K562 (cell line): ENCODE results near the gene TBC1D9. TPM values are rescaled to one million over a fixed set of nuclear protein-coding genes. Genes with fewer than 3 reads are reported as not detected.

Experiments
- ATAC-seq: fragments of 200-7000 bp; cut with Tn5 transposase; 3 replicates; pipeline ENCODE4 v1.9.1; 2020; ENCODE audit warnings: moderate library complexity
- BruUV-seq: library from RNA; stranded (reverse); fragments of 400-500 nt; replicated peaks from 2 replicates; lab custom pipeline; 2021; lab: Mats Ljungman, UMichigan
- CTCF ChIA-PET: fragments of 300-600 bp; formaldehyde crosslinking; extraction: SDS; loops from one replicate; lab custom pipeline; 2021; ENCODE audit warnings: low intra/inter-chr PET ratio; lab: Yijun Ruan, JAX
- POLR2A ChIA-PET: fragments of 300-600, 350-650 bp; sonication (Branson Sonifier 250); formaldehyde crosslinking; extraction: SDS; loops from one replicate; lab custom pipeline; 2021; ENCODE audit warnings: antibody characterized with exemption, inconsistent platforms; lab: Yijun Ruan, JAX
- DNase-seq, 4 experiments: peaks; one replicate each; pipeline versions ENCODE4 v3.0.0 to v3.0.0-alpha.2; 2011 to 2018; ENCODE audit warnings: low spot score in 3 of 4, mixed read lengths in 3 of 4; ENCODE audit errors: extremely low read depth in 1 of 4
- FAIRE-seq: peaks from 2 replicates; lab custom pipeline; 2011; peaks lifted over from hg19 to GRCh38; lab: Jason Lieb, UNC
- H2AFZ ChIP-seq: 2 replicates; pipeline ENCODE4 v1.6.0; 2011; ENCODE audit warnings: low read depth, low read length, control low read depth, inconsistent platforms
- H3K27ac ChIP-seq: fragments of 200-600 bp; 3 replicates; pipeline ENCODE4 v1.8.0; 2011; ENCODE audit warnings: low read depth, mild to moderate bottlenecking, control low read depth, inconsistent platforms, low read length, moderate library complexity, mixed read lengths; ENCODE audit errors: extremely low read depth
- H3K27me3 ChIP-seq, 2 experiments: fragments of 300-600 bp in 1 of 2; 2 replicates in 1 of 2; 3 replicates in 1 of 2; pipeline versions ENCODE4 v1.6.0 to v1.8.0; 2011; ENCODE audit warnings: inconsistent platforms in 2 of 2, low read length in 2 of 2, mild to moderate bottlenecking in 1 of 2, mixed read lengths in 1 of 2, moderate library complexity in 1 of 2; ENCODE audit not compliant: control insufficient read depth in 2 of 2, insufficient read depth in 2 of 2
- H3K36me3 ChIP-seq: fragments of 300-600 bp; 3 replicates; pipeline ENCODE4 v1.8.0; 2011; ENCODE audit warnings: mild to moderate bottlenecking, low read length, inconsistent platforms; ENCODE audit not compliant: control insufficient read depth, insufficient read depth
- H3K4me1 ChIP-seq, 2 experiments: fragments of 200-600 bp in 1 of 2; replicated peaks in 1 of 2; 2 replicates in 1 of 2; 3 replicates in 1 of 2; pipeline versions ENCODE4 v1.5.1 to v1.8.0; 2011; ENCODE audit warnings: inconsistent platforms in 2 of 2, low read length in 2 of 2, mild to moderate bottlenecking in 1 of 2, mixed read lengths in 1 of 2, moderate library complexity in 1 of 2; ENCODE audit not compliant: control insufficient read depth in 2 of 2, insufficient read depth in 2 of 2
- H3K4me2 ChIP-seq: 2 replicates; pipeline ENCODE4 v1.6.1; 2011; ENCODE audit warnings: low read length, control low read depth, inconsistent platforms, mixed read lengths; ENCODE audit not compliant: insufficient read depth
- H3K4me3 ChIP-seq: fragments of 200-600 bp; sonication (generic), shearing (Covaris generic); 2 replicates; pipeline ENCODE4 v1.5.1; 2016; ENCODE audit warnings: control low read depth, inconsistent platforms
- H3K79me2 ChIP-seq: fragments of 200-600 bp; 3 replicates; pipeline ENCODE4 v1.8.0; 2011; ENCODE audit warnings: low read length, inconsistent platforms; ENCODE audit not compliant: control insufficient read depth, insufficient read depth
- H3K9ac ChIP-seq, 2 experiments: 2 replicates each; pipeline versions ENCODE4 v1.6.0 to v1.6.1; 2011; ENCODE audit warnings: low read depth in 2 of 2, low read length in 2 of 2, control low read depth in 1 of 2, inconsistent platforms in 1 of 2, mild to moderate bottlenecking in 1 of 2, mixed read lengths in 1 of 2; ENCODE audit not compliant: insufficient read depth in 1 of 2
- H3K9me1 ChIP-seq: one replicate; pipeline ENCODE4 v1.6.0; 2011; ENCODE audit warnings: inconsistent platforms, mild to moderate bottlenecking, low read length, moderate library complexity; ENCODE audit not compliant: control insufficient read depth, insufficient read depth
- H3K9me3 ChIP-seq: replicated peaks from 2 replicates; pipeline ENCODE4 v1.5.1; 2011; ENCODE audit warnings: low read depth, low read length, inconsistent platforms; ENCODE audit not compliant: control insufficient read depth, insufficient read depth
- H4K20me1 ChIP-seq: replicated peaks from 2 replicates; pipeline ENCODE4 v1.6.1; 2011; ENCODE audit warnings: low read length, inconsistent platforms, mixed read lengths; ENCODE audit not compliant: control insufficient read depth, insufficient read depth
- DNMT1 ChIP-seq: fragments of 450-650 bp; IDR thresholded peaks from 2 replicates; pipeline ENCODE4 v1.6.1; 2016; ENCODE audit warnings: antibody characterized with exemption, mild to moderate bottlenecking
- FOXA1 ChIP-seq: fragments of 450-650 bp; IDR thresholded peaks from 2 replicates; pipeline ENCODE4 v1.6.1; 2016; ENCODE audit warnings: mild to moderate bottlenecking, borderline replicate concordance
- FOXP4 ChIP-seq: sonication (generic); formaldehyde crosslinking; IDR thresholded peaks from 2 replicates; pipeline ENCODE4 v1.8.0; 2022; ENCODE audit warnings: mild to moderate bottlenecking, missing genetic modification reagents, borderline replicate concordance
- HNRNPUL1 ChIP-seq: fragments of 200-400 bp; formaldehyde crosslinking; IDR thresholded peaks from 2 replicates; pipeline ENCODE4 v1.6.1; 2017; ENCODE audit warnings: low read length
- RAD21 ChIP-seq, 2 experiments: fragments of 250-450 bp in 1 of 2; fragments of 450-650 bp in 1 of 2; sonication (Bioruptor Pico) in 1 of 2; formaldehyde crosslinking in 1 of 2; IDR thresholded peaks in 1 of 2; conservative IDR thresholded peaks in 1 of 2; 2 replicates each; pipeline versions ENCODE4 v1.4.0 to v1.8.0; 2020 to 2022; ENCODE audit warnings: mild to moderate bottlenecking in 2 of 2, moderate library complexity in 1 of 2
- RAD51 ChIP-seq: fragments of 450-650 bp; IDR thresholded peaks from 2 replicates; pipeline ENCODE4 v1.7.1; 2016; ENCODE audit warnings: low read depth, mild to moderate bottlenecking, borderline replicate concordance
- SIN3A ChIP-seq, 2 experiments: fragments of 150-350 bp in 1 of 2; IDR thresholded peaks; 2 replicates each; pipeline ENCODE4 v1.6.1; 2011 to 2016; ENCODE audit warnings: borderline replicate concordance in 2 of 2, low read depth in 2 of 2, low read length in 2 of 2, mild to moderate bottlenecking in 2 of 2, moderate library complexity in 2 of 2; ENCODE audit not compliant: control insufficient read depth in 1 of 2
- SMC3 ChIP-seq: conservative IDR thresholded peaks from 2 replicates; pipeline ENCODE4 v1.6.1; 2011; ENCODE audit warnings: low read depth, low read length, improper control_type of control experiment; ENCODE audit not compliant: insufficient read depth
- ZBTB34 ChIP-seq: fragments of 250-450 bp; sonication (Bioruptor Pico); IDR thresholded peaks from 2 replicates; pipeline ENCODE4 v1.8.0; 2021; ENCODE audit warnings: mild to moderate bottlenecking, moderate library complexity
- WGBS: fragments of 100-300 bp; shearing (Covaris generic); methylation state at CpG from one replicate; pipeline ENCODE4 v1.1.6; 2016; ENCODE audit warnings: low coverage, mixed read lengths; ENCODE audit not compliant: insufficient coverage; ENCODE audit errors: missing lambda C conversion rate; 5-methylcytosine and 5-hydroxymethylcytosine counted together
- in situ Hi-C: fragments of 300-500 bp; cut with MboI; formaldehyde crosslinking; loops from 4 replicates; pipeline ENCODE4 v1.15.0; 2018; ENCODE audit warnings: inconsistent platforms, mixed read lengths
- intact Hi-C: fragments of 100-400 bp; cut with micrococcal nuclease; formaldehyde crosslinking; loops from 2 replicates; pipeline ENCODE4 v1.14.2; 2022
- polyA plus RNA-seq, 8 experiments: library from polyadenylated mRNA; depleted of rRNA in 4 of 8; stranded (reverse) in 5 of 8; unstranded in 3 of 8; fragments of >200 nt; fragmentation: Nextera tagmentation in 2 of 8; fragmentation: Illumina TruSeq in 1 of 8; extraction: Ambion mirVana in 2 of 8; extraction: Trizol in 1 of 8; gene quantifications; 2 replicates each; pipeline versions ENCODE4 v1.2.1 to v1.2.3, GENCODE V29; 2011 to 2014; ENCODE audit warnings: inconsistent platforms in 1 of 8, missing spikeins in 1 of 8
- total RNA-seq, 7 experiments: library from RNA; depleted of rRNA in 6 of 7; stranded (reverse); fragments of >200 nt in 6 of 7; fragmentation: Illumina TruSeq in 2 of 7; extraction: Trizol in 2 of 7; gene quantifications; 2 replicates each; pipeline versions ENCODE4 v1.2.1 to v1.2.3, GENCODE V29; 2011 to 2021; ENCODE audit warnings: low replicate concordance in 1 of 7

TBC1D9 gene
- total and polyA plus RNA-seq, 9 of the 15 experiments (the other 6 are each of a cell fraction or from before 2014, with no cell fraction given) = 0.13 TPM; not detected in 8

- BruUV-seq = no TSS peak
- CTCF ChIA-PET = interaction anchor here (0.7 to 2.8 kb wide), 4 partner anchors 242 to 1035 kb away, joined by 3 to 18 read pairs (median 4); no protein-coding TSS in a partner anchor
- POLR2A ChIA-PET = no interaction called here
- H3K4me2 ChIP-seq = no peak overlapping the region
- FAIRE-seq (peak; percentile 86), ATAC-seq (peak; percentile 92), DNase-seq (peak; percentile 24 to 60 (median 44))
- H3K79me2 ChIP-seq = no peaks in the 10 kb centered on the region
- H3K9me1 ChIP-seq = no peaks in the 10 kb centered on the region
- H3K36me3 ChIP-seq = no peaks in the 10 kb centered on the region
- H3K9ac ChIP-seq = no peak overlapping the region
- no peaks in the 10 kb centered on the region for H4K20me1 ChIP-seq
- peaks cover 14 to 18% of the 10 kb centered on the region in 2 experiments; a peak in 4 of 5 replicates for H3K27me3 ChIP-seq
- in situ Hi-C loops = no loop called here
- H3K27ac ChIP-seq = no peak overlapping the region
- no peaks in the 10 kb centered on the region for H3K9me3 ChIP-seq
- intact Hi-C loops = loop anchor here (1.0 to 5.0 kb wide), 2 partner anchors 214 to 278 kb away; no protein-coding TSS in a partner anchor
- no peak overlapping the region for H2AFZ ChIP-seq
- H3K4me3 ChIP-seq = no peak overlapping the region
- WGBS = 2% methylated on average over 6 of the region's 6 CpGs
- H3K4me1 ChIP-seq = peaks cover 0 to 6% of the 10 kb centered on the region in 2 experiments; a peak in 2 of 5 replicates
- TF ChIP-seq FOXA1 (no peak), SIN3A (IDR thresholded peaks at IDR 0.05; ENCODE audit: borderline replicate concordance in 2 of 2, control insufficient read depth in 1 of 2, low read depth in 2 of 2, low read length in 2 of 2) (no peak), RAD51 (no peak), FOXP4 (CRISPR knock-in tag) (no peak), SMC3 (peak; percentile 53; the same call in 1 of the 2 replicates), RAD21 (CRISPR knock-in tag; conservative IDR thresholded peaks at IDR 0.05 in 1 of 2, IDR thresholded peaks at IDR 0.05 in 1 of 2) (peak; percentile 41 to 65), DNMT1 (no peak), ZBTB34 (CRISPR knock-in tag) (no peak), HNRNPUL1 (no peak)
Measured at GRCh38 chr4:140637836-140638235, 118.3 kb downstream of the TBC1D9 start.
